B cell (primary cell): ENCODE results near the gene HOXA1.

Experiments used
- EZH2 ChIP-seq: IDR thresholded peaks from 2 replicates; pipeline ENCODE4 v1.6.1; 2012; ENCODE audit warnings: borderline replicate concordance, low read depth, mild to moderate bottlenecking, moderate library complexity, low read length; ENCODE audit not compliant: insufficient read depth, poor library complexity, severe bottlenecking
- TF ChIP-seq, protein P1 (sequence below): fragments of 200-600 bp; IDR thresholded peaks from one replicate; pipeline ENCODE4 v1.8.0; 2022; ENCODE audit warnings: antibody characterized with exemption, mild to moderate bottlenecking

DNA sequence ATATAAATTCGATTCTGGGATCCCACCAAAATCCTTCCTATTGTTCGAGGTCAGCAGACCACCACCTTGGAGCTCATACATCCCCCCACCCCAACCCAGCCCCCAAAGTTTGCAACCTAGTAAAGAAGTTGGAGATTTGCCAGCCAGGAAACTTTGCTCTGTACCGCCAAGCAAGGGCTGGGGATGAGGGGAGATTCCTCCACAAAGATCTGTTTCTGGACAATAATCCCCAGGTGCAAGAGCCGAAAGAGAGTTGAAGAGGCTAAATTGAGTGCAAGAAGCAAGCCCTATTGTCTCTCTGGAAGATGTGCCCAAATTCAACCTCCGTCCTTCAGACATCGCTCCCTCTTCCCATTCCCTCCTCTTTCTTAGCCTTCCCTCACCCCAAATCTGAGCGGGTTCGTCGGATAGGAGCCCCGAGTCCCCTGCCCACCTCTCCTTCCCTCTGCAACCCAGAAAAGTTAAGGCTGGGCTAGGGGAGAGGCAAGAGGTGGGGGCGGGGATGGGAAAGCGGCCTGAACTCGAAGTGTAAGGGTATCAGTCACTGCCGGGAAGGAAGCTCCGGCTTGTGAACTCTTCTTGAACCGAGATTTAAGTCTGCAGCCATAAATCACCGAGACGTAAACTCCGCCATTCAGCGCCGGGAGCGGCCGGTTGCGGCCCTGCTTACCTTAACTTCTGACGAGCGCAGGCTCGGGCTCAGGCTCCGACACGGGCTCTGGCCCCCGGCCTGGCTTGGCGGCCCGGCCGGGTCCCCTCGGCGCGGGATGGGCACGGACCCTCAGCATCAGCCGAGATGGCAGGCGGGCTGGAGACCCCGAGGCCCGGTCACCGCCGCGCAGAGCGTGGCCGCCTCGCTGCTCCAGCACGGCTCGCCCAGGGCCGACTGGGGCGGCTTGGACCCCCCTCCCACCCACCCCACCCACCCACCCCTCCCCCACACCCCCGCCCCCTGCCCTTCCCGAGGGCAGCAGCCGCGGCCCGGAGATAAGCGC, 17.5 kb upstream of the HOXA1 start:
- TF ChIP-seq, protein P1, sequence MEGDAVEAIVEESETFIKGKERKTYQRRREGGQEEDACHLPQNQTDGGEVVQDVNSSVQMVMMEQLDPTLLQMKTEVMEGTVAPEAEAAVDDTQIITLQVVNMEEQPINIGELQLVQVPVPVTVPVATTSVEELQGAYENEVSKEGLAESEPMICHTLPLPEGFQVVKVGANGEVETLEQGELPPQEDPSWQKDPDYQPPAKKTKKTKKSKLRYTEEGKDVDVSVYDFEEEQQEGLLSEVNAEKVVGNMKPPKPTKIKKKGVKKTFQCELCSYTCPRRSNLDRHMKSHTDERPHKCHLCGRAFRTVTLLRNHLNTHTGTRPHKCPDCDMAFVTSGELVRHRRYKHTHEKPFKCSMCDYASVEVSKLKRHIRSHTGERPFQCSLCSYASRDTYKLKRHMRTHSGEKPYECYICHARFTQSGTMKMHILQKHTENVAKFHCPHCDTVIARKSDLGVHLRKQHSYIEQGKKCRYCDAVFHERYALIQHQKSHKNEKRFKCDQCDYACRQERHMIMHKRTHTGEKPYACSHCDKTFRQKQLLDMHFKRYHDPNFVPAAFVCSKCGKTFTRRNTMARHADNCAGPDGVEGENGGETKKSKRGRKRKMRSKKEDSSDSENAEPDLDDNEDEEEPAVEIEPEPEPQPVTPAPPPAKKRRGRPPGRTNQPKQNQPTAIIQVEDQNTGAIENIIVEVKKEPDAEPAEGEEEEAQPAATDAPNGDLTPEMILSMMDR: no peak
- TF ChIP-seq EZH2: no peak
